Loucy (cell line): ENCODE data around the gene TTC9B.

Source experiments
- H2AFZ ChIP-seq: fragments of 200-600 bp; sonication (generic); 2 replicates; pipeline ENCODE4 v1.6.0; 2016; ENCODE audit warnings: antibody characterized with exemption, mild to moderate bottlenecking, low read length, moderate library complexity
- H3F3A ChIP-seq: fragments of 200-600 bp; 2 replicates; pipeline ENCODE4 v1.6.0; 2016; ENCODE audit warnings: antibody characterized with exemption, low read depth, mild to moderate bottlenecking
- H3K27me3 ChIP-seq: fragments of 200-600 bp; sonication (generic); 2 replicates; pipeline ENCODE4 v1.6.1; 2014; ENCODE audit warnings: low read length, mild to moderate bottlenecking; ENCODE audit not compliant: insufficient read depth, poor library complexity, severe bottlenecking
- H3K36me3 ChIP-seq: fragments of 200-600 bp; sonication (generic); 2 replicates; pipeline ENCODE4 v1.6.1; 2016; ENCODE audit warnings: low read length; ENCODE audit not compliant: insufficient read depth
- H3K4me1 ChIP-seq: fragments of 200-600 bp; sonication (generic); 2 replicates; pipeline ENCODE4 v1.5.1; 2014; ENCODE audit warnings: low read length, mild to moderate bottlenecking; ENCODE audit not compliant: insufficient read depth, poor library complexity, severe bottlenecking
- H3K4me2 ChIP-seq: fragments of 200-600 bp; sonication (generic); 2 replicates; pipeline ENCODE4 v1.6.0; 2014; ENCODE audit warnings: antibody characterized with exemption, low read length, low read depth, mild to moderate bottlenecking; ENCODE audit not compliant: poor library complexity, severe bottlenecking
- H3K4me3 ChIP-seq: fragments of 200-600 bp; sonication (generic); 2 replicates; pipeline ENCODE4 v1.5.1; 2014; ENCODE audit warnings: low read length, mild to moderate bottlenecking, mixed read lengths; ENCODE audit not compliant: poor library complexity, severe bottlenecking
- H3K79me2 ChIP-seq: fragments of 200-600 bp; sonication (generic); 2 replicates; pipeline ENCODE4 v1.6.1; 2014; ENCODE audit warnings: low read length; ENCODE audit not compliant: insufficient read depth
- H3K9ac ChIP-seq: fragments of 200-600 bp; sonication (generic); 2 replicates; pipeline ENCODE4 v1.6.0; 2014; ENCODE audit warnings: mild to moderate bottlenecking, low read depth, low read length, moderate library complexity; ENCODE audit not compliant: poor library complexity, severe bottlenecking
- H3K9me2 ChIP-seq: fragments of 200-600 bp; sonication (generic); replicated peaks from 2 replicates; pipeline ENCODE4 v1.6.1; 2016; ENCODE audit warnings: low read depth, low read length, mixed read lengths
- H3K9me3 ChIP-seq: fragments of 200-600 bp; sonication (generic); 2 replicates; pipeline ENCODE4 v1.6.1; 2014; ENCODE audit warnings: mild to moderate bottlenecking, antibody characterized with exemption, low read length, low read depth; ENCODE audit not compliant: insufficient read depth
- H4K20me1 ChIP-seq: fragments of 200-600 bp; sonication (generic); 2 replicates; pipeline ENCODE4 v1.6.0; 2014; ENCODE audit warnings: antibody characterized with exemption, low read length, mild to moderate bottlenecking; ENCODE audit not compliant: insufficient read depth, poor library complexity, severe bottlenecking
- EZH2phosphoT487 ChIP-seq: fragments of 200-600 bp; IDR thresholded peaks from 2 replicates; pipeline ENCODE4 v1.6.1; 2018; ENCODE audit warnings: antibody characterized with exemption, mild to moderate bottlenecking, moderate library complexity, borderline replicate concordance
- TF ChIP-seq, protein P1 (sequence below): fragments of 200-600 bp; sonication (generic); conservative IDR thresholded peaks from 2 replicates; pipeline ENCODE4 v1.5.1; 2014; ENCODE audit warnings: mild to moderate bottlenecking, antibody characterized with exemption, low read length

Gene TTC9B

GRCh38 chr19:40204381-40204780 is 13.8 kb downstream of the TTC9B start:
- H3K4me2 ChIP-seq, result no peak overlapping the region
- no peaks in the 10 kb centered on the region for H3K27me3 ChIP-seq
- no peak overlapping the region for H3K4me3 ChIP-seq
- H3K79me2 ChIP-seq, result no peaks in the 10 kb centered on the region
- no peaks in the 10 kb centered on the region for H3K9me3 ChIP-seq
- no peaks in the 10 kb centered on the region for H3F3A ChIP-seq
- TF ChIP-seq EZH2phosphoT487, result no peak
- TF ChIP-seq, protein P1, sequence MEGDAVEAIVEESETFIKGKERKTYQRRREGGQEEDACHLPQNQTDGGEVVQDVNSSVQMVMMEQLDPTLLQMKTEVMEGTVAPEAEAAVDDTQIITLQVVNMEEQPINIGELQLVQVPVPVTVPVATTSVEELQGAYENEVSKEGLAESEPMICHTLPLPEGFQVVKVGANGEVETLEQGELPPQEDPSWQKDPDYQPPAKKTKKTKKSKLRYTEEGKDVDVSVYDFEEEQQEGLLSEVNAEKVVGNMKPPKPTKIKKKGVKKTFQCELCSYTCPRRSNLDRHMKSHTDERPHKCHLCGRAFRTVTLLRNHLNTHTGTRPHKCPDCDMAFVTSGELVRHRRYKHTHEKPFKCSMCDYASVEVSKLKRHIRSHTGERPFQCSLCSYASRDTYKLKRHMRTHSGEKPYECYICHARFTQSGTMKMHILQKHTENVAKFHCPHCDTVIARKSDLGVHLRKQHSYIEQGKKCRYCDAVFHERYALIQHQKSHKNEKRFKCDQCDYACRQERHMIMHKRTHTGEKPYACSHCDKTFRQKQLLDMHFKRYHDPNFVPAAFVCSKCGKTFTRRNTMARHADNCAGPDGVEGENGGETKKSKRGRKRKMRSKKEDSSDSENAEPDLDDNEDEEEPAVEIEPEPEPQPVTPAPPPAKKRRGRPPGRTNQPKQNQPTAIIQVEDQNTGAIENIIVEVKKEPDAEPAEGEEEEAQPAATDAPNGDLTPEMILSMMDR, result no peak
- no peaks in the 10 kb centered on the region for H4K20me1 ChIP-seq
- H3K9me2 ChIP-seq, result no peaks in the 10 kb centered on the region
- H3K9ac ChIP-seq, result no peak overlapping the region
- no peak overlapping the region for H2AFZ ChIP-seq
- H3K4me1 ChIP-seq, result no peaks in the 10 kb centered on the region
- H3K36me3 ChIP-seq, result no peaks in the 10 kb centered on the region

- Histone ChIP-seq H4K20me1 (no peaks in the 10 kb centered on the region), H3K9me3 (no peaks in the 10 kb centered on the region), H3K4me2 (no peak overlapping the region), H3K36me3 (no peaks in the 10 kb centered on the region), H2AFZ (no peak overlapping the region), H3K4me3 (no peak overlapping the region), H3K27me3 (no peaks in the 10 kb centered on the region), H3K79me2 (no peaks in the 10 kb centered on the region), H3K4me1 (no peaks in the 10 kb centered on the region), H3K9ac (no peak overlapping the region), H3K9me2 (no peaks in the 10 kb centered on the region), H3F3A (no peaks in the 10 kb centered on the region)
- TF ChIP-seq, protein P1, result no peak
- no peak for TF ChIP-seq EZH2phosphoT487
Observed at GRCh38 chr19:40200341-40201099, 17.7 kb downstream of the TTC9B start.

GRCh38 chr19:40198272-40198990 is 19.8 kb downstream of the TTC9B start:
- Histone ChIP-seq H3F3A (no peaks in the 10 kb centered on the region), H3K4me3 (no peak overlapping the region), H3K9me3 (no peaks in the 10 kb centered on the region), H3K4me2 (no peak overlapping the region), H2AFZ (no peak overlapping the region), H3K9ac (no peak overlapping the region), H3K36me3 (no peaks in the 10 kb centered on the region), H3K27me3 (no peaks in the 10 kb centered on the region), H3K9me2 (no peaks in the 10 kb centered on the region), H4K20me1 (no peaks in the 10 kb centered on the region), H3K4me1 (no peaks in the 10 kb centered on the region), H3K79me2 (no peaks in the 10 kb centered on the region)
- TF ChIP-seq, protein P1, result no peak
- no peak for TF ChIP-seq EZH2phosphoT487
